Measurements from ENCODE around the gene RTN4RL1. TPM values are rescaled to one million over a fixed set of nuclear protein-coding genes. Genes with fewer than 3 reads are reported as not detected.

The RTN4RL1 gene
- total and polyA plus RNA-seq, 11 donors = 1.7 to 4.9 (median 2.7) TPM

- Histone ChIP-seq H3K4me3 (peak overlapping the region; percentile 24 to 87 (median 70)), H3K9me3 (no peaks in the 10 kb centered on the region), H3K27ac (peak overlapping the region; percentile 67 to 98 (median 92)), H3K27me3 (peaks cover 0 to 63% (median 10%) of the 10 kb centered on the region in 9 donors), H3K4me1 (peaks cover 4 to 82% (median 55%) of the 10 kb centered on the region in 12 donors), H3K36me3 (peaks cover 0 to 38% (median 15%) of the 10 kb centered on the region in 9 donors)
- no peak for TF ChIP-seq POLR2A (IDR thresholded peaks at IDR 0.05)
- TF ChIP-seq CTCF (IDR thresholded peaks at IDR 0.05) = no peak
- ATAC-seq (no peak), DNase-seq (peak; percentile 42 to 81 (median 70))
- whole genome bisulfite sequencing, 4 donors = 6 to 12% (median 6%) methylated on average over 24 to 113 of the region's 113 CpGs
- intact Hi-C loops (cut with DNase I) = loop anchor here in 8 of 10 donors (1.0 to 10.0 kb wide), 7 partner anchors 37 to 229 kb away; no protein-coding TSS in a partner anchor
Observed at GRCh38 chr17:2055292-2056205, 30.4 kb upstream of the RTN4RL1 start.

GRCh38 chr17:2054512-2055291, 29.6 kb upstream of the RTN4RL1 start, which contains the start of gene HIC1:
HIC1 (plus strand) TSS chr17:2055103; CDS start chr17:2056691, 1,588 bp downstream.
- peak within 1 kb of the TSS; percentile 24 to 87 (median 70) for H3K4me3 ChIP-seq
- peak within 1 kb of the TSS; percentile 67 to 98 (median 92) for H3K27ac ChIP-seq
- DNase-seq (peak; percentile 78 to 92 (median 84)), ATAC-seq (peak; percentile 33 to 64 (median 54))
- intact Hi-C loops (cut with DNase I) = loop anchor here (1.0 to 10.0 kb wide), 10 partner anchors 38 to 298 kb away; no protein-coding TSS in a partner anchor
- peaks cover 0 to 64% (median 10%) of the 10 kb centered on the region in 9 donors for H3K27me3 ChIP-seq
- H3K9me3 ChIP-seq = no peaks in the 10 kb centered on the region
- peaks cover 4 to 79% (median 50%) of the 10 kb centered on the region in 12 donors for H3K4me1 ChIP-seq
- WGBS, 4 donors = 1 to 4% (median 2%) methylated on average over 26 to 72 of the region's 72 CpGs
- peaks cover 0 to 30% (median 12%) of the 10 kb centered on the region in 9 donors for H3K36me3 ChIP-seq
- TF ChIP-seq POLR2A (IDR thresholded peaks at IDR 0.05) = peak in 1 of 2 donors; percentile 75
- peak; percentile 93 to 99 (median 98) for TF ChIP-seq CTCF (IDR thresholded peaks at IDR 0.05)

GRCh38 chr17:2054262-2054511, 29.1 kb upstream of the RTN4RL1 start:
- peak overlapping the region; percentile 16 to 87 (median 70) for H3K4me3 ChIP-seq
- TF ChIP-seq POLR2A (IDR thresholded peaks at IDR 0.05) (no peak), CTCF (IDR thresholded peaks at IDR 0.05) (no peak)
- peak overlapping the region in 11 of 12 donors; percentile 27 to 98 (median 91) for H3K27ac ChIP-seq
- 4 to 11% (median 5%) methylated on average over 12 to 16 of the region's 16 CpGs for WGBS, 4 donors
- peaks cover 4 to 79% (median 50%) of the 10 kb centered on the region in 12 donors for H3K4me1 ChIP-seq
- H3K9me3 ChIP-seq = no peaks in the 10 kb centered on the region
- peaks cover 0 to 25% (median 7%) of the 10 kb centered on the region in 9 donors for H3K36me3 ChIP-seq
- intact Hi-C loops (cut with DNase I) = loop anchor here in 9 of 10 donors (1.0 to 10.0 kb wide), 8 partner anchors 121 to 298 kb away; no protein-coding TSS in a partner anchor
- DNase-seq (no peak), ATAC-seq (no peak)
- peaks cover 0 to 64% (median 7%) of the 10 kb centered on the region in 9 donors for H3K27me3 ChIP-seq

Data from heart left ventricle (tissue), 16 donors.